ENCODE data around the gene PPM1J.

PPM1J gene

GRCh38 chr1:112744009-112744578 is 29.0 kb upstream of the PPM1J start:
- H3K9ac ChIP-seq (ENCODE audit: low read depth, low read length, poor library complexity, severe bottlenecking): no peak overlapping the region
- H3K79me2 ChIP-seq (ENCODE audit: insufficient read depth, low read length): no peaks in the 10 kb centered on the region
- H3K4me3 ChIP-seq (ENCODE audit: low read length, poor library complexity, severe bottlenecking): no peak overlapping the region
- H3K4me1 ChIP-seq (ENCODE audit: insufficient read depth, low read length, poor library complexity, severe bottlenecking): no peaks in the 10 kb centered on the region
- H3K36me3 ChIP-seq (ENCODE audit: insufficient read depth, low read length): no peaks in the 10 kb centered on the region
- no peaks in the 10 kb centered on the region for H4K20me1 ChIP-seq (ENCODE audit: insufficient read depth, low read length, poor library complexity, severe bottlenecking)
- no peaks in the 10 kb centered on the region for H3K9me2 ChIP-seq (replicated peaks; ENCODE audit: low read depth, low read length)
- H2AFZ ChIP-seq (ENCODE audit: low read length): no peak overlapping the region
- TF ChIP-seq EZH2phosphoT487 (IDR thresholded peaks at IDR 0.05; ENCODE audit: borderline replicate concordance) (no peak), CTCF (conservative IDR thresholded peaks at IDR 0.05; ENCODE audit: low read length) (no peak)
- no peaks in the 10 kb centered on the region for H3K9me3 ChIP-seq (ENCODE audit: insufficient read depth, low read depth, low read length)
- no peaks in the 10 kb centered on the region for H3K27me3 ChIP-seq (ENCODE audit: insufficient read depth, low read length, poor library complexity, severe bottlenecking)
- H3F3A ChIP-seq (ENCODE audit: low read depth): no peaks in the 10 kb centered on the region
- H3K4me2 ChIP-seq (ENCODE audit: low read depth, low read length, poor library complexity, severe bottlenecking): no peak overlapping the region

DNA sequence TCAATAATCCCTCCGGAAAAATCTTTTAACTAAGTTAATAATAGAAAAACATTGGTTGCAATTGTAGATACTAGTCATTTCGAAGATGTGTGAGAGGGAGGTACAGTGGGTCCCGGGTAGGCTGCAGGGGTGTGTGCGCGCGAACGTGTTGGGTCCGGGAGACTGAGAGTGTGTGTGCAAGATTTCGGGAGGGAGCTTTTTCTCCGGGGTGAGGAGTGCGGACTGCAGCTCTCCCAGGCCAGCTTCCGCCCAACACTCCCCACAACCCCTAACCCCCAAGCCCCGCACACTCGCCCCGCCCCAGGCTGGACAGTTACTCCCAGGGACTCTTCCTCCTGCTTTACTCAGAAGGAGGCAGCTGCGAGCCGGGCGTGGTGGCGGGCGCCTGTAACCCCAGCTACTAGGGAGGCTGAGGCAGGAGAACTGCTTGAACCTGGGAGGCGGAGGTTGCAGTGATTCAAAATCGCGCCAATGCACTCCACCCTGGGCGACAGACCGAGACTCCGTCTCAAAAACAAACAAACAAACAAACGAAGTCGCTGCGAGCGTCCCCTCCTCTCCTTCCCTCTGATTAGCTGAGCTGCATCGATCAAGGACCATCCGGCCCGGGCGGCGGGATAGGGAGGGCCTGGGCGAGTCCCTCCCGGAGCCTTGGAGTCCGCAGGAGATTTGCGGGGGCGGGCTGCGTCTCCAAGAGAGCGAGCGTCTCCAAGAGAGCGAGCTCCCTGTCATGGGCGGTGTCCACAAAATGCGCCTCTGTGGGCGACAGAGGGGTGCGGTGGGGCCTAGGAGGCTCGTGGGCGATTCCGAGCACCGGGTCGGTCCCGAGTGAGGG is 28.3 kb upstream of the PPM1J start:
- Histone ChIP-seq H3K4me2 (ENCODE audit: low read depth, low read length, poor library complexity, severe bottlenecking) (no peak overlapping the region), H3K36me3 (ENCODE audit: insufficient read depth, low read length) (no peaks in the 10 kb centered on the region), H4K20me1 (ENCODE audit: insufficient read depth, low read length, poor library complexity, severe bottlenecking) (no peaks in the 10 kb centered on the region), H3K9me3 (ENCODE audit: insufficient read depth, low read depth, low read length) (no peaks in the 10 kb centered on the region), H3K4me3 (ENCODE audit: low read length, poor library complexity, severe bottlenecking) (no peak overlapping the region), H3K79me2 (ENCODE audit: insufficient read depth, low read length) (no peaks in the 10 kb centered on the region), H3K27me3 (ENCODE audit: insufficient read depth, low read length, poor library complexity, severe bottlenecking) (no peaks in the 10 kb centered on the region), H3F3A (ENCODE audit: low read depth) (no peaks in the 10 kb centered on the region), H2AFZ (ENCODE audit: low read length) (no peak overlapping the region), H3K9ac (ENCODE audit: low read depth, low read length, poor library complexity, severe bottlenecking) (no peak overlapping the region), H3K4me1 (ENCODE audit: insufficient read depth, low read length, poor library complexity, severe bottlenecking) (no peaks in the 10 kb centered on the region), H3K9me2 (replicated peaks; ENCODE audit: low read depth, low read length) (no peaks in the 10 kb centered on the region)
- TF ChIP-seq EZH2phosphoT487 (IDR thresholded peaks at IDR 0.05; ENCODE audit: borderline replicate concordance) (no peak), CTCF (conservative IDR thresholded peaks at IDR 0.05; ENCODE audit: low read length) (no peak)

GRCh38 chr1:112737573-112737972 is 22.4 kb upstream of the PPM1J start:
- Histone ChIP-seq H4K20me1 (ENCODE audit: insufficient read depth, low read length, poor library complexity, severe bottlenecking) (no peaks in the 10 kb centered on the region), H2AFZ (ENCODE audit: low read length) (no peak overlapping the region), H3K4me1 (ENCODE audit: insufficient read depth, low read length, poor library complexity, severe bottlenecking) (no peaks in the 10 kb centered on the region), H3K27me3 (ENCODE audit: insufficient read depth, low read length, poor library complexity, severe bottlenecking) (no peaks in the 10 kb centered on the region), H3K4me2 (ENCODE audit: low read depth, low read length, poor library complexity, severe bottlenecking) (no peak overlapping the region), H3K79me2 (ENCODE audit: insufficient read depth, low read length) (no peaks in the 10 kb centered on the region), H3K9me2 (replicated peaks; ENCODE audit: low read depth, low read length) (no peaks in the 10 kb centered on the region), H3F3A (ENCODE audit: low read depth) (no peaks in the 10 kb centered on the region), H3K36me3 (ENCODE audit: insufficient read depth, low read length) (no peaks in the 10 kb centered on the region), H3K9ac (ENCODE audit: low read depth, low read length, poor library complexity, severe bottlenecking) (no peak overlapping the region), H3K4me3 (ENCODE audit: low read length, poor library complexity, severe bottlenecking) (no peak overlapping the region), H3K9me3 (ENCODE audit: insufficient read depth, low read depth, low read length) (no peaks in the 10 kb centered on the region)
- TF ChIP-seq EZH2phosphoT487 (IDR thresholded peaks at IDR 0.05; ENCODE audit: borderline replicate concordance) (no peak), CTCF (conservative IDR thresholded peaks at IDR 0.05; ENCODE audit: low read length) (no peak)

Measured in Loucy (cell line).